OCI-LY3 (cell line): Measurements from ENCODE around the gene RPL22L1.

Source experiments
- CTCF ChIP-seq: fragments of 200-600, 300-600 bp; sonication (generic); IDR thresholded peaks from 2 replicates; pipeline ENCODE4 v1.5.1; 2014; ENCODE audit warnings: antibody characterized with exemption, low read length, low read depth
- EZH2phosphoT487 ChIP-seq: fragments of 200-600 bp; shearing (Covaris generic); IDR thresholded peaks from 2 replicates; pipeline ENCODE4 v1.6.1; 2018; ENCODE audit warnings: antibody characterized with exemption, mixed run types, low read depth

DNA sequence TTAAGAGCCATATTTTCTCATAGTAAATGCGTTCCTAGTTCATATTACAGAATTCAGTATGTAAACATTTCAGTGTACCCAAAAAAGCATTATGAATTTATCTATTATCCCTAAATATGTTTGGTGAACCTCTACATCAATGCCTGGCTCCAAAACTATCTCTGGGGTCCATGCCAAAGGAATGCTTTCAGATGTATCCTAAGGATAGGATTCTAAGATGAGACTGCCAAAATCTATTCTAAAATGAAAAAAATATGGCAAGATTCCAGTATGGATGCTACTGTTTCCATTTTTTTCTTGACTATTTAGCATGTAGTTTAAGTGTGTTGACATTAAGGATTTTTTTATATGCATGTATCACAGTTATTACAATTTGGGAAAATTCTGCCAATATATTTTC is 19.6 kb upstream of the RPL22L1 start:
- TF ChIP-seq CTCF = no peak
- no peak for TF ChIP-seq EZH2phosphoT487
